Neutrophil (primary cell): ENCODE results near the gene NRXN3.

Source experiments
- H3K27ac ChIP-seq: fragments of 200-600 bp; sonication (generic); 2 replicates; pipeline ENCODE4 v1.5.1; 2016; ENCODE audit warnings: mild to moderate bottlenecking, moderate library complexity
- H3K27me3 ChIP-seq: fragments of 200-600 bp; sonication (generic); 2 replicates; pipeline ENCODE4 v1.6.0; 2016; ENCODE audit warnings: mild to moderate bottlenecking
- H3K36me3 ChIP-seq: fragments of 200-600 bp; sonication (generic); 2 replicates; pipeline ENCODE4 v1.5.1; 2017
- H3K4me1 ChIP-seq, 2 experiments: fragments of 200-600 bp in 1 of 2; sonication (generic) in 1 of 2; 1 replicate in 1 of 2; 2 replicates in 1 of 2; pipeline versions ENCODE4 v1.5.1 to v1.6.1; 2013 to 2016; ENCODE audit warnings: low read depth in 1 of 2, low read length in 1 of 2, mild to moderate bottlenecking in 1 of 2, moderate library complexity in 1 of 2; ENCODE audit not compliant: control insufficient read depth in 1 of 2, insufficient read depth in 1 of 2
- H3K4me3 ChIP-seq, 2 experiments: fragments of 200-600 bp in 1 of 2; sonication (generic) in 1 of 2; 1 replicate in 1 of 2; 2 replicates in 1 of 2; pipeline ENCODE4 v1.5.1; 2013 to 2016; ENCODE audit warnings: low read depth in 1 of 2, low read length in 1 of 2, mild to moderate bottlenecking in 1 of 2, moderate library complexity in 1 of 2
- H3K9me3 ChIP-seq: fragments of 200-600 bp; sonication (generic); 2 replicates; pipeline ENCODE4 v1.5.1; 2016
- CTCF ChIP-seq: fragments of 200-600 bp; sonication (generic); IDR thresholded peaks from 2 replicates; pipeline ENCODE4 v1.5.1; 2016; ENCODE audit warnings: antibody characterized with exemption

The NRXN3 gene

GRCh38 chr14:78197051-78197450 lies 26.9 kb downstream of the NRXN3 start:
- no peak overlapping the region for H3K4me3 ChIP-seq
- no peak overlapping the region for H3K27ac ChIP-seq
- H3K27me3 ChIP-seq = no peaks in the 10 kb centered on the region
- TF ChIP-seq CTCF = no peak
- no peaks in the 10 kb centered on the region for H3K36me3 ChIP-seq
- H3K9me3 ChIP-seq = no peaks in the 10 kb centered on the region
- peaks cover 0 to 3% of the 10 kb centered on the region in 2 experiments for H3K4me1 ChIP-seq

- Histone ChIP-seq H3K36me3 (no peaks in the 10 kb centered on the region), H3K27me3 (no peaks in the 10 kb centered on the region), H3K9me3 (no peaks in the 10 kb centered on the region), H3K27ac (no peak overlapping the region), H3K4me3 (no peak overlapping the region), H3K4me1 (peaks cover 0 to 8% of the 10 kb centered on the region in 2 experiments)
- no peak for TF ChIP-seq CTCF
Observed at GRCh38 chr14:78202163-78202562, 32.0 kb downstream of the NRXN3 start.

GRCh38 chr14:78202976-78203375 lies 32.8 kb downstream of the NRXN3 start:
- Histone ChIP-seq H3K27ac (no peak overlapping the region), H3K27me3 (no peaks in the 10 kb centered on the region), H3K9me3 (no peaks in the 10 kb centered on the region), H3K4me3 (no peak overlapping the region), H3K4me1 (peaks cover 0 to 8% of the 10 kb centered on the region in 2 experiments), H3K36me3 (no peaks in the 10 kb centered on the region)
- no peak for TF ChIP-seq CTCF

- peaks cover 0 to 1% of the 10 kb centered on the region in 2 experiments for H3K4me1 ChIP-seq
- H3K27ac ChIP-seq = no peak overlapping the region
- H3K4me3 ChIP-seq = no peak overlapping the region
- no peak for TF ChIP-seq CTCF
- no peaks in the 10 kb centered on the region for H3K27me3 ChIP-seq
- H3K9me3 ChIP-seq = no peaks in the 10 kb centered on the region
- H3K36me3 ChIP-seq = no peaks in the 10 kb centered on the region
Observed at GRCh38 chr14:78207414-78207813, 37.2 kb downstream of the NRXN3 start.

GRCh38 chr14:78220273-78220672 lies 50.1 kb downstream of the NRXN3 start:
- no peak for TF ChIP-seq CTCF
- Histone ChIP-seq H3K36me3 (no peaks in the 10 kb centered on the region), H3K27me3 (no peaks in the 10 kb centered on the region), H3K27ac (no peak overlapping the region), H3K4me1 (no peaks in the 10 kb centered on the region), H3K4me3 (no peak overlapping the region), H3K9me3 (no peaks in the 10 kb centered on the region)

GRCh38 chr14:78222746-78223145 lies 52.6 kb downstream of the NRXN3 start:
- Histone ChIP-seq H3K27me3 (no peaks in the 10 kb centered on the region), H3K4me3 (no peak overlapping the region), H3K36me3 (no peaks in the 10 kb centered on the region), H3K27ac (no peak overlapping the region), H3K9me3 (no peaks in the 10 kb centered on the region), H3K4me1 (no peaks in the 10 kb centered on the region)
- TF ChIP-seq CTCF = no peak
